ENCODE data around the gene IFI44L. TPM values are rescaled to one million over a fixed set of nuclear protein-coding genes. Genes with fewer than 3 reads are reported as not detected.

IFI44L gene
- total and polyA plus RNA-seq, 4 donors: 19.6 to 48.3 (median 31.0) TPM

DNA sequence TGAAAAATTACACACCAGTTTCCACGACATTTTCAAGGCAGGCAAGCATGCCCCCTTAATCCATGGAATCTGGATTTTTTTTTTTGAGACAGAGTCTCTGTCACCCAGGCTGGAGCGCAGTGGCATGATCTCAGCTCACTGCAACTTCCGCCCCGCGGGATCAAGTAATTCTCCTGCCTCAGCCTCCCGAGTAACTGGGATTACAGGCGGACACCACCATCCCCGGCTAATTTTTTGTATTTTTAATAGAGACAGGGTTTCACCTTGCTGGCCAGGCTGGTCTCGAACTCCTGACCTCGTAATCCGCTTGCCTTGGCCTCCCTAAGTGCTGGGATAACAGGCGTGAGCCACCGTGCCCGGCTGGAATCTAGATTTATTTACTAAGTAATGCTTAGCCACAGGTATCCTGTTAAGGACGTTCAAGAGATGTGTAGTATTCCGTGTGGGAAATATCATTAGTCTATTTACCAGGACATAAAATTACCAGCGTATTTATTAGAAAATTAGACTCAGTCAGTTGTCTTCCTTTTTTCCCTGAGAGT, 31.8 kb downstream of the IFI44L start:
- Histone ChIP-seq H3K9me3 (ENCODE audit: control insufficient read depth, insufficient read depth, low read length) (no peaks in the 10 kb centered on the region), H3K4me1 (ENCODE audit: control insufficient read depth, insufficient read depth, low read length) (peaks cover 5% of the 10 kb centered on the region), H3K27me3 (ENCODE audit: control insufficient read depth, insufficient read depth, low read length) (no peaks in the 10 kb centered on the region), H3K27ac (ENCODE audit: low read depth, low read length) (no peak overlapping the region), H3K4me3 (ENCODE audit: low read depth, low read length) (no peak overlapping the region), H3K36me3 (ENCODE audit: control insufficient read depth, insufficient read depth, low read length) (no peaks in the 10 kb centered on the region)
- whole genome bisulfite sequencing (ENCODE audit: insufficient coverage): 97% methylated on average over 5 of the region's 17 CpGs
- no peak for DNase-seq (ENCODE audit: low read depth in 4 of 6, low spot score in 6 of 6)

DNA sequence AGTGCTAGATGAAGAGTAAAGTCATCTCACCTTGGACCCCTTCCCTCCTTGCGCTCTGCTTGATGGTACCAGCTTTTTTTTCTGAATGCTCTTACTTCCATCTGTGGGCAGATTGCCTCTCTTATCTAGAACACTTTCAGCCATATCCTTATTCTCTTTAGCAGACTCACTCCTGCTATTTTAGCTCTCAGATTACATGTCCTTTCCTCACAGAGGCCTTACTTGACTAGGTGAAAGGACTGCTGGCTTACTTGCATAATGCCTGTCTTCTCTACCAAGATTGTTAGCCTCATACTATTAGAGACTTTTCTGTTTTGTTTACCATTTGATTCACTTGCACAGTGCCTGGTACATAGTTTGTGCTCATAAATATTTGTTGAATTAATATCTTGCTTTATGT, 38.7 kb downstream of the IFI44L start:
- Histone ChIP-seq H3K27ac (ENCODE audit: low read depth, low read length) (no peak overlapping the region), H3K4me3 (ENCODE audit: low read depth, low read length) (no peak overlapping the region), H3K9me3 (ENCODE audit: control insufficient read depth, insufficient read depth, low read length) (no peaks in the 10 kb centered on the region), H3K27me3 (ENCODE audit: control insufficient read depth, insufficient read depth, low read length) (no peaks in the 10 kb centered on the region), H3K4me1 (ENCODE audit: control insufficient read depth, insufficient read depth, low read length) (no peaks in the 10 kb centered on the region), H3K36me3 (ENCODE audit: control insufficient read depth, insufficient read depth, low read length) (no peaks in the 10 kb centered on the region)
- no peak for DNase-seq (ENCODE audit: low read depth in 4 of 6, low spot score in 6 of 6)
- WGBS (ENCODE audit: insufficient coverage): 100% methylated on average over 1 of the region's 1 CpG

GRCh38 chr1:78663923-78664322, 43.7 kb downstream of the IFI44L start:
- Histone ChIP-seq H3K27ac (ENCODE audit: low read depth, low read length) (no peak overlapping the region), H3K36me3 (ENCODE audit: control insufficient read depth, insufficient read depth, low read length) (no peaks in the 10 kb centered on the region), H3K4me3 (ENCODE audit: low read depth, low read length) (no peak overlapping the region), H3K4me1 (ENCODE audit: control insufficient read depth, insufficient read depth, low read length) (no peaks in the 10 kb centered on the region), H3K9me3 (ENCODE audit: control insufficient read depth, insufficient read depth, low read length) (no peaks in the 10 kb centered on the region), H3K27me3 (ENCODE audit: control insufficient read depth, insufficient read depth, low read length) (no peaks in the 10 kb centered on the region)
- WGBS (ENCODE audit: insufficient coverage): no CpG with 5 or more reads among the region's 2 CpGs
- no peak for DNase-seq (ENCODE audit: low read depth in 4 of 6, low spot score in 6 of 6)

- no peaks in the 10 kb centered on the region for H3K4me1 ChIP-seq (ENCODE audit: control insufficient read depth, insufficient read depth, low read length)
- H3K27ac ChIP-seq (ENCODE audit: low read depth, low read length): no peak overlapping the region
- no peak overlapping the region for H3K4me3 ChIP-seq (ENCODE audit: low read depth, low read length)
- no CpG with 5 or more reads among the region's 1 CpG for WGBS (ENCODE audit: insufficient coverage)
- no peaks in the 10 kb centered on the region for H3K9me3 ChIP-seq (ENCODE audit: control insufficient read depth, insufficient read depth, low read length)
- no peaks in the 10 kb centered on the region for H3K36me3 ChIP-seq (ENCODE audit: control insufficient read depth, insufficient read depth, low read length)
- no peak for DNase-seq (ENCODE audit: low read depth in 4 of 6, low spot score in 6 of 6)
- no peaks in the 10 kb centered on the region for H3K27me3 ChIP-seq (ENCODE audit: control insufficient read depth, insufficient read depth, low read length)
These were observed 44.5 kb downstream of the IFI44L start for GRCh38 chr1:78664763-78665162.

GRCh38 chr1:78665809-78666208, 45.6 kb downstream of the IFI44L start:
- no peak overlapping the region for H3K27ac ChIP-seq (ENCODE audit: low read depth, low read length)
- no peak for DNase-seq (ENCODE audit: low read depth in 4 of 6, low spot score in 6 of 6)
- H3K4me1 ChIP-seq (ENCODE audit: control insufficient read depth, insufficient read depth, low read length): no peaks in the 10 kb centered on the region
- 71% methylated on average over 1 of the region's 6 CpGs for WGBS (ENCODE audit: insufficient coverage)
- H3K36me3 ChIP-seq (ENCODE audit: control insufficient read depth, insufficient read depth, low read length): no peaks in the 10 kb centered on the region
- no peak overlapping the region for H3K4me3 ChIP-seq (ENCODE audit: low read depth, low read length)
- no peaks in the 10 kb centered on the region for H3K9me3 ChIP-seq (ENCODE audit: control insufficient read depth, insufficient read depth, low read length)
- H3K27me3 ChIP-seq (ENCODE audit: control insufficient read depth, insufficient read depth, low read length): no peaks in the 10 kb centered on the region

DNA sequence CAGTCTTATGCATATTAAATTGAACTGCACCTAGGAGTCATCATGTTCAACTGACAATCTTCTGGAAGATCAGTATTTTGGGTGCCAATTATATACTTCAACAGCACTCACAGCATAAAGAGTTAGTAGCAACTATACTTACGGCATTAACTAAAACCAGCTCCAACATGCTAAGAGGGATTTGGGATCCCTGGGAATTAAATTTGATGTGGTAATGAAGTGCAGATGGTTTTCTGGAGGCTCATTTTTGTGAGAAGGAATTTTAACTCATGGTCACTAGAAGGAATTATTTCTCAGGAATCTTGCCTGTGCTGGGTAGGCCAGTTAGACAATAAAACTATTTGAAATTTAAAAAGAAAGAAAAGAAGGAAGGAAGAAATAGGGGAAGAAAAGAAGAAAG, 47.7 kb downstream of the IFI44L start:
- Histone ChIP-seq H3K9me3 (ENCODE audit: control insufficient read depth, insufficient read depth, low read length) (no peaks in the 10 kb centered on the region), H3K4me3 (ENCODE audit: low read depth, low read length) (no peak overlapping the region), H3K36me3 (ENCODE audit: control insufficient read depth, insufficient read depth, low read length) (no peaks in the 10 kb centered on the region), H3K27ac (ENCODE audit: low read depth, low read length) (no peak overlapping the region), H3K27me3 (ENCODE audit: control insufficient read depth, insufficient read depth, low read length) (no peaks in the 10 kb centered on the region), H3K4me1 (ENCODE audit: control insufficient read depth, insufficient read depth, low read length) (no peaks in the 10 kb centered on the region)
- no CpG with 5 or more reads among the region's 1 CpG for WGBS (ENCODE audit: insufficient coverage)
- no peak for DNase-seq (ENCODE audit: low read depth in 4 of 6, low spot score in 6 of 6)

DNA sequence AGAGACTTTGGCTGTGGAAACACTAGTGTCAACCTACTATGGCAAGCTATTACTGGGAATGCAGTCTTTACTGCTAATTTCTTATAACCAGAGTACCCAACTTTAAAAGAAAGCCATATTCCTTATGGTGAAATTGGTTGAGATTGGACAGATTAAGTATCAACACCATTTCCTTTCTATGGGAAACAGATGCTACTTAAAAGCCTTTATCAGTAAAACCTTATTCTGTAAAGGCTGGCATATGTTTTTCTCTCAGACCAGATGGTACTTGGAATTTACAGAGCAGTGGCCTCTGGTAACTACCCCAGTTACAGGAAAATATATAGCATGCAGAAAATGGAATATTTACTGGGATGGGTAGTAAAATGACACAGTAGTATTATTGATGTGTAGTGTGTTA, 48.2 kb downstream of the IFI44L start:
- Histone ChIP-seq H3K27me3 (ENCODE audit: control insufficient read depth, insufficient read depth, low read length) (no peaks in the 10 kb centered on the region), H3K36me3 (ENCODE audit: control insufficient read depth, insufficient read depth, low read length) (no peaks in the 10 kb centered on the region), H3K9me3 (ENCODE audit: control insufficient read depth, insufficient read depth, low read length) (no peaks in the 10 kb centered on the region), H3K4me3 (ENCODE audit: low read depth, low read length) (no peak overlapping the region), H3K4me1 (ENCODE audit: control insufficient read depth, insufficient read depth, low read length) (no peaks in the 10 kb centered on the region), H3K27ac (ENCODE audit: low read depth, low read length) (no peak overlapping the region)
- no peak for DNase-seq (ENCODE audit: low read depth in 4 of 6, low spot score in 6 of 6)

GRCh38 chr1:78672428-78672827, 52.2 kb downstream of the IFI44L start:
- Histone ChIP-seq H3K27me3 (ENCODE audit: control insufficient read depth, insufficient read depth, low read length) (no peaks in the 10 kb centered on the region), H3K4me3 (ENCODE audit: low read depth, low read length) (no peak overlapping the region), H3K27ac (ENCODE audit: low read depth, low read length) (no peak overlapping the region), H3K36me3 (ENCODE audit: control insufficient read depth, insufficient read depth, low read length) (no peaks in the 10 kb centered on the region), H3K9me3 (ENCODE audit: control insufficient read depth, insufficient read depth, low read length) (no peaks in the 10 kb centered on the region), H3K4me1 (ENCODE audit: control insufficient read depth, insufficient read depth, low read length) (peaks cover 4% of the 10 kb centered on the region)
- 100% methylated on average over 1 of the region's 1 CpG for WGBS (ENCODE audit: insufficient coverage)
- no peak for DNase-seq (ENCODE audit: low read depth in 4 of 6, low spot score in 6 of 6)

GRCh38 chr1:78673120-78673519, 52.9 kb downstream of the IFI44L start:
- Histone ChIP-seq H3K27me3 (ENCODE audit: control insufficient read depth, insufficient read depth, low read length) (no peaks in the 10 kb centered on the region), H3K36me3 (ENCODE audit: control insufficient read depth, insufficient read depth, low read length) (no peaks in the 10 kb centered on the region), H3K4me3 (ENCODE audit: low read depth, low read length) (no peak overlapping the region), H3K4me1 (ENCODE audit: control insufficient read depth, insufficient read depth, low read length) (peaks cover 5% of the 10 kb centered on the region), H3K9me3 (ENCODE audit: control insufficient read depth, insufficient read depth, low read length) (no peaks in the 10 kb centered on the region), H3K27ac (ENCODE audit: low read depth, low read length) (no peak overlapping the region)
- DNase-seq (ENCODE audit: low read depth in 4 of 6, low spot score in 6 of 6): no peak
- 97% methylated on average over 5 of the region's 5 CpGs for WGBS (ENCODE audit: insufficient coverage)

- peak overlapping the region; percentile 10 for H3K27ac ChIP-seq (ENCODE audit: low read depth, low read length)
- H3K27me3 ChIP-seq (ENCODE audit: control insufficient read depth, insufficient read depth, low read length): no peaks in the 10 kb centered on the region
- no peaks in the 10 kb centered on the region for H3K36me3 ChIP-seq (ENCODE audit: control insufficient read depth, insufficient read depth, low read length)
- H3K9me3 ChIP-seq (ENCODE audit: control insufficient read depth, insufficient read depth, low read length): no peaks in the 10 kb centered on the region
- WGBS (ENCODE audit: insufficient coverage): no CpG with 5 or more reads among the region's 9 CpGs
- H3K4me1 ChIP-seq (ENCODE audit: control insufficient read depth, insufficient read depth, low read length): peaks cover 5% of the 10 kb centered on the region
- peak; percentile 40 to 92 (median 72) for DNase-seq (ENCODE audit: low read depth in 4 of 6, low spot score in 6 of 6)
- H3K4me3 ChIP-seq (ENCODE audit: low read depth, low read length): peak overlapping the region; percentile 4
These were observed 56.2 kb downstream of the IFI44L start for GRCh38 chr1:78676347-78676982.

All from spinal cord (tissue), 10 donors.